GM19023 (cell line): ENCODE data around the gene DNAAF6.

Experiments
- ATAC-seq: cut with Tn5 transposase; IDR thresholded peaks from one replicate; pipeline ENCODE4 v1.9.1; 2021; ENCODE audit warnings: mild to moderate bottlenecking, moderate library complexity; ENCODE audit not compliant: unreplicated experiment

DNAAF6 gene

DNA sequence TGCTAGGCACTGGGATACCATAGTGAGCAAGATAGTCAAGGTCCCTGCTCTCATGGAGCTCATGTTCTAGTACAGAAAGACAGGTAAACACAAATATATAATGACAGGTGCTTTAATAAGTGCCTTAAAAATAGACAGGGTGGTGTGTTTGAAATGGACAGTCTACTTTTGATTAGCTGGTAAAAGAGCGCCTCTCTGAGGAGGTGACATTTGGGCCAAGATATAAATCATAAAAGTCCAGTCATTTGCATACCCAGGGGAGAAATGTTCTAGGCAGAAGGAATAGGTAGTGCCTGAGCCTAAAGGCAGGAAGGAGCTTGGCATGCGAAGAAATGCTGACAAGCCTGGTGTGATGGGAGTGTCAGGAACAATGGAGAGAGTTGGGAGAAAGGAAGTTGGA lies 83.6 kb downstream of the DNAAF6 start:
- no peak for ATAC-seq

DNA sequence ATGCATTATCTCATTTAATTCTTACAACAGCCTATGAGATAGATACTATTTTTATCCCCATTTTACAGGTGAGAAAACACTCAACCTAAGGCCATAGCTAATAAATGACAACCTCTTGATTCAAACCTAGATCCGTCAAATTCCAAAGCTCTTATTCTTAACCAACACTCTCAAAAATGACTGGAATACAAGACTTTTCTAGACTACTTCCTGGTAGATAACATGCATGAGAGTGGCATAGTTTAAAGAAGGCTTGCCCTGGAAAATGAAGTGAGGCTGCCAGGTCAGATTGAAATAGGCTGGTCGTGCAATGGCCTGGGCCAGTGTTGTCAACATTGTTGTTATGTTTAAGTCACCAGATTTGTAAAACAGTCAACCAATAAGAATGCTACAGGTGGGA lies 86.6 kb downstream of the DNAAF6 start:
- no peak for ATAC-seq
